ENCODE data around the gene TMEM135. TPM values are rescaled to one million over a fixed set of nuclear protein-coding genes. Genes with fewer than 3 reads are reported as not detected.
A peak's percentile ranks its signal among the peaks of the same experiment; 100 is the strongest.

TMEM135 gene
- total RNA-seq, 2 donors from 2014 or later, result 25.9 to 26.9 TPM

- no peak for TF ChIP-seq CTCF (IDR thresholded peaks at IDR 0.05)
- Histone ChIP-seq H3K36me3 (no peaks in the 10 kb centered on the region), H3K27ac (peak overlapping the region in 1 of 2 donors; percentile 18), H3K9me3 (no peaks in the 10 kb centered on the region), H3K4me1 (ENCODE audit: control insufficient read depth in 1 of 2, low read depth in 2 of 2) (peaks cover 22 to 30% of the 10 kb centered on the region in 2 donors), H3K4me3 (no peak overlapping the region), H3K27me3 (replicated peaks; ENCODE audit: insufficient read depth) (no peaks in the 10 kb centered on the region)
- DNase-seq (ENCODE audit: low spot score) (no peak), ATAC-seq (ENCODE audit: insufficient number of reproducible peaks, low FRiP score, low read depth) (no peak)
These were observed 24.0 kb downstream of the TMEM135 start for GRCh38 chr11:87061766-87062165.

GRCh38 chr11:87063982-87064381, 26.2 kb downstream of the TMEM135 start:
- Histone ChIP-seq H3K27me3 (replicated peaks; ENCODE audit: insufficient read depth) (no peaks in the 10 kb centered on the region), H3K4me1 (ENCODE audit: control insufficient read depth in 1 of 2, low read depth in 2 of 2) (peaks cover 13 to 18% of the 10 kb centered on the region in 2 donors), H3K4me3 (no peak overlapping the region), H3K9me3 (no peaks in the 10 kb centered on the region), H3K27ac (no peak overlapping the region), H3K36me3 (no peaks in the 10 kb centered on the region)
- ATAC-seq (ENCODE audit: insufficient number of reproducible peaks, low FRiP score, low read depth) (no peak), DNase-seq (ENCODE audit: low spot score) (no peak)
- no peak for TF ChIP-seq CTCF (IDR thresholded peaks at IDR 0.05)

GRCh38 chr11:87072787-87073186, 35.1 kb downstream of the TMEM135 start:
- Histone ChIP-seq H3K36me3 (peaks cover 11% of the 10 kb centered on the region), H3K4me1 (ENCODE audit: control insufficient read depth in 1 of 2, low read depth in 2 of 2) (no peaks in the 10 kb centered on the region), H3K9me3 (no peaks in the 10 kb centered on the region), H3K27me3 (replicated peaks; ENCODE audit: insufficient read depth) (no peaks in the 10 kb centered on the region), H3K4me3 (no peak overlapping the region), H3K27ac (no peak overlapping the region)
- ATAC-seq (ENCODE audit: insufficient number of reproducible peaks, low FRiP score, low read depth) (no peak), DNase-seq (ENCODE audit: low spot score) (no peak)
- TF ChIP-seq CTCF (IDR thresholded peaks at IDR 0.05), result no peak

GRCh38 chr11:87076260-87076783, 38.6 kb downstream of the TMEM135 start:
- no peak for DNase-seq (ENCODE audit: low spot score)
- H3K4me3 ChIP-seq, result no peak overlapping the region
- no peaks in the 10 kb centered on the region for H3K4me1 ChIP-seq (ENCODE audit: control insufficient read depth in 1 of 2, low read depth in 2 of 2)
- no peak for ATAC-seq (ENCODE audit: insufficient number of reproducible peaks, low FRiP score, low read depth)
- H3K27ac ChIP-seq, result no peak overlapping the region
- no peaks in the 10 kb centered on the region for H3K27me3 ChIP-seq (replicated peaks; ENCODE audit: insufficient read depth)
- H3K9me3 ChIP-seq, result no peaks in the 10 kb centered on the region
- TF ChIP-seq CTCF (IDR thresholded peaks at IDR 0.05), result no peak
- peaks cover 11% of the 10 kb centered on the region for H3K36me3 ChIP-seq

GRCh38 chr11:87076874-87077429, 39.2 kb downstream of the TMEM135 start:
- peaks cover 11% of the 10 kb centered on the region for H3K36me3 ChIP-seq

More at GRCh38 chr11:87076874-87077429, 39.2 kb downstream of the TMEM135 start:
- no peak for DNase-seq (ENCODE audit: low spot score)
- TF ChIP-seq CTCF (IDR thresholded peaks at IDR 0.05), result no peak
- no peak overlapping the region for H3K4me3 ChIP-seq
- H3K4me1 ChIP-seq (ENCODE audit: control insufficient read depth in 1 of 2, low read depth in 2 of 2), result no peaks in the 10 kb centered on the region
- H3K27me3 ChIP-seq (replicated peaks; ENCODE audit: insufficient read depth), result no peaks in the 10 kb centered on the region
- H3K9me3 ChIP-seq, result no peaks in the 10 kb centered on the region
- no peak overlapping the region for H3K27ac ChIP-seq
- ATAC-seq (ENCODE audit: insufficient number of reproducible peaks, low FRiP score, low read depth), result no peak
